Fibroblast of lung (primary cell): Measurements from ENCODE around the gene PFDN1. TPM values are rescaled to one million over a fixed set of nuclear protein-coding genes. Genes with fewer than 3 reads are reported as not detected.
A peak's percentile ranks its signal among the peaks of the same experiment; 100 is the strongest.

Experiments used
- DNase-seq, 2 donors: peaks; one replicate each; pipeline versions ENCODE4 v3.0.0 to v3.0.0-alpha.2; 2010; ENCODE audit warnings: low read depth in 2 of 2
- H2AFZ ChIP-seq: 2 replicates; pipeline ENCODE4 v1.5.1; 2012; ENCODE audit warnings: low read length, control low read depth, inconsistent platforms
- H3K27ac ChIP-seq: 2 replicates; pipeline ENCODE4 v1.5.1; 2011; ENCODE audit warnings: low read length, control low read depth; ENCODE audit not compliant: insufficient read depth
- H3K27me3 ChIP-seq: 2 replicates; pipeline ENCODE4 v1.5.1; 2011; ENCODE audit warnings: mild to moderate bottlenecking, low read length; ENCODE audit not compliant: control insufficient read depth, insufficient read depth
- H3K36me3 ChIP-seq: 2 replicates; pipeline ENCODE4 v1.5.1; 2011; ENCODE audit warnings: low read length; ENCODE audit not compliant: control insufficient read depth, insufficient read depth
- H3K4me1 ChIP-seq: 2 replicates; pipeline ENCODE4 v1.5.1; 2011; ENCODE audit warnings: low read length; ENCODE audit not compliant: control insufficient read depth, insufficient read depth; ENCODE audit errors: extremely low read depth
- H3K4me2 ChIP-seq: 2 replicates; pipeline ENCODE4 v1.5.1; 2011; ENCODE audit warnings: low read length, control low read depth; ENCODE audit not compliant: insufficient read depth; ENCODE audit errors: extremely low read depth
- H3K4me3 ChIP-seq, 4 experiments: fragments of 200-600 bp in 1 of 4; sonication (generic) in 1 of 4; replicated peaks in 1 of 4; 2 replicates each; pipeline ENCODE4 v1.5.1; 2011 to 2016; ENCODE audit warnings: low read length in 4 of 4, low read depth in 3 of 4, mild to moderate bottlenecking in 3 of 4, control low read depth in 2 of 4, inconsistent platforms in 1 of 4, mixed read lengths in 1 of 4; ENCODE audit not compliant: insufficient read depth in 1 of 4; ENCODE audit errors: control extremely low read depth in 1 of 4
- H3K79me2 ChIP-seq: 2 replicates; pipeline ENCODE4 v1.5.1; 2012; ENCODE audit warnings: mild to moderate bottlenecking, low read length, inconsistent platforms; ENCODE audit not compliant: control insufficient read depth, insufficient read depth
- H3K9ac ChIP-seq: 2 replicates; pipeline ENCODE4 v1.5.1; 2011; ENCODE audit warnings: mild to moderate bottlenecking, low read length, control low read depth; ENCODE audit not compliant: insufficient read depth
- H3K9me3 ChIP-seq: 2 replicates; pipeline ENCODE4 v1.5.1; 2012; ENCODE audit warnings: low read depth, low read length; ENCODE audit not compliant: control insufficient read depth, insufficient read depth
- H4K20me1 ChIP-seq: 2 replicates; pipeline ENCODE4 v1.5.1; 2011; ENCODE audit warnings: low read length; ENCODE audit not compliant: control insufficient read depth, insufficient read depth; ENCODE audit errors: extremely low read depth
- EZH2 ChIP-seq: IDR thresholded peaks from 2 replicates; pipeline ENCODE4 v1.5.1; 2012; ENCODE audit warnings: low read length, control low read depth, mild to moderate bottlenecking; ENCODE audit errors: missing control alignments
- polyA plus RNA-seq, 2 donors: library from polyadenylated mRNA; depleted of rRNA in 1 of 2; stranded (reverse) in 1 of 2; unstranded in 1 of 2; fragments of >200 nt; gene quantifications; 2 replicates each; pipeline ENCODE4 v1.2.1, GENCODE V29; 2011 to 2012; ENCODE audit warnings: missing spikeins in 1 of 2
- total RNA-seq: library from RNA; depleted of rRNA; stranded (reverse); fragments of >200 nt; gene quantifications from 2 replicates; pipeline ENCODE4 v1.2.1, GENCODE V29; 2014
- TF ChIP-seq, protein P1 (sequence below), 2 donors: IDR thresholded peaks in 1 of 2; conservative IDR thresholded peaks in 1 of 2; 1 replicate in 1 of 2; 2 replicates in 1 of 2; pipeline ENCODE4 v1.5.1; 2011 to 2012; ENCODE audit warnings: low read length in 2 of 2, control low read depth in 1 of 2, inconsistent platforms in 1 of 2, low read depth in 1 of 2, mild to moderate bottlenecking in 1 of 2

Gene PFDN1
- total and polyA plus RNA-seq, 2 donors (not counting 1 experiment from before 2014, with no cell fraction given): 35.5 to 140 TPM

DNA sequence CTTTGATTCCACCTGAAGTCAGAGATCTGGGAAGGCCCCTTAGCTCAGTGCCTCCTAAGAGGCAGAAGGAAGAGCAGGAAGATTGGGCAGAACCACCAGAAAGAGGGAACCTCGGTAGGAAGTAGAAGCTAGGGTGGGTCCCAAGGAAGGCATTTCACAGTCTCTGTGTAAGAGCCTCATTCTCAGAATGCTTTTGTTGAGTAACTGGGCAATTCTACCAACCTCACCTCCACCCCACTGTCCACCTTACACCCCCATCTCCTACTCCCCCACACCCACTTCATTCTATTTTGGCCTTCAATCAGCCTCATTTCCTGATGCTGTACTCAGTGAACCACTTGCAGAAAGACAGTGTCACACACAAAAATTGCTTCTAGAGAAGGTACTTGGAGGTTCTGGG, 40.0 kb upstream of the PFDN1 start:
- Histone ChIP-seq H3K9me3 (no peaks in the 10 kb centered on the region), H3K79me2 (peaks cover 22% of the 10 kb centered on the region), H3K9ac (no peak overlapping the region), H2AFZ (no peak overlapping the region), H4K20me1 (no peaks in the 10 kb centered on the region), H3K27ac (no peak overlapping the region), H3K36me3 (peaks cover 5% of the 10 kb centered on the region), H3K27me3 (no peaks in the 10 kb centered on the region), H3K4me2 (no peak overlapping the region), H3K4me3 (no peak overlapping the region), H3K4me1 (peaks cover 24% of the 10 kb centered on the region)
- no peak for DNase-seq
- TF ChIP-seq, protein P1, sequence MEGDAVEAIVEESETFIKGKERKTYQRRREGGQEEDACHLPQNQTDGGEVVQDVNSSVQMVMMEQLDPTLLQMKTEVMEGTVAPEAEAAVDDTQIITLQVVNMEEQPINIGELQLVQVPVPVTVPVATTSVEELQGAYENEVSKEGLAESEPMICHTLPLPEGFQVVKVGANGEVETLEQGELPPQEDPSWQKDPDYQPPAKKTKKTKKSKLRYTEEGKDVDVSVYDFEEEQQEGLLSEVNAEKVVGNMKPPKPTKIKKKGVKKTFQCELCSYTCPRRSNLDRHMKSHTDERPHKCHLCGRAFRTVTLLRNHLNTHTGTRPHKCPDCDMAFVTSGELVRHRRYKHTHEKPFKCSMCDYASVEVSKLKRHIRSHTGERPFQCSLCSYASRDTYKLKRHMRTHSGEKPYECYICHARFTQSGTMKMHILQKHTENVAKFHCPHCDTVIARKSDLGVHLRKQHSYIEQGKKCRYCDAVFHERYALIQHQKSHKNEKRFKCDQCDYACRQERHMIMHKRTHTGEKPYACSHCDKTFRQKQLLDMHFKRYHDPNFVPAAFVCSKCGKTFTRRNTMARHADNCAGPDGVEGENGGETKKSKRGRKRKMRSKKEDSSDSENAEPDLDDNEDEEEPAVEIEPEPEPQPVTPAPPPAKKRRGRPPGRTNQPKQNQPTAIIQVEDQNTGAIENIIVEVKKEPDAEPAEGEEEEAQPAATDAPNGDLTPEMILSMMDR (conservative IDR thresholded peaks at IDR 0.05 in 1 of 2, IDR thresholded peaks at IDR 0.05 in 1 of 2; ENCODE audit: low read depth in 1 of 2, low read length in 2 of 2): no peak
- no peak for TF ChIP-seq EZH2

DNA sequence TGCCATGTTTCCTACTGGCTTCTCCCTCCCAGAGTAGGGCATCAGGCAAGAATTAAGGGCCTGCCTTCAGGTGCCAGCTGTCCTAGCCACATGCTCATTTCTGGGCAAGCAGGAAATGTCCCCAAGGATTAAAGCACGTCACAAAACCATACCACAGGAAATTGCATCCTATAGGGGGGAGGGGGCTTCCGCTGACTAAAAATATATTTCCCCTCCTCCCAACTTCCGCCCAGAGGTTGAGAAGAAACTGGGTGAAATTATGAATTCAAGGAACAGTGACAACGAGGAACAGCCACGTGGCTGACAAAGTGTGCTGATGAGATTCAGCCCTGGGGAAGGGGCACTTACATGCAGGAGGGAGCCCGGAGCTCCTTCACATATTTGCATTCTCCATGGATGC, 39.4 kb upstream of the PFDN1 start:
- Histone ChIP-seq H2AFZ (no peak overlapping the region), H3K27me3 (no peaks in the 10 kb centered on the region), H4K20me1 (no peaks in the 10 kb centered on the region), H3K9me3 (no peaks in the 10 kb centered on the region), H3K79me2 (peaks cover 27% of the 10 kb centered on the region), H3K4me1 (peaks cover 24% of the 10 kb centered on the region), H3K36me3 (peaks cover 5% of the 10 kb centered on the region), H3K9ac (no peak overlapping the region), H3K4me3 (no peak overlapping the region), H3K27ac (no peak overlapping the region), H3K4me2 (no peak overlapping the region)
- TF ChIP-seq, protein P1 (conservative IDR thresholded peaks at IDR 0.05 in 1 of 2, IDR thresholded peaks at IDR 0.05 in 1 of 2; ENCODE audit: low read depth in 1 of 2, low read length in 2 of 2): no peak
- TF ChIP-seq EZH2: no peak
- DNase-seq: no peak

DNA sequence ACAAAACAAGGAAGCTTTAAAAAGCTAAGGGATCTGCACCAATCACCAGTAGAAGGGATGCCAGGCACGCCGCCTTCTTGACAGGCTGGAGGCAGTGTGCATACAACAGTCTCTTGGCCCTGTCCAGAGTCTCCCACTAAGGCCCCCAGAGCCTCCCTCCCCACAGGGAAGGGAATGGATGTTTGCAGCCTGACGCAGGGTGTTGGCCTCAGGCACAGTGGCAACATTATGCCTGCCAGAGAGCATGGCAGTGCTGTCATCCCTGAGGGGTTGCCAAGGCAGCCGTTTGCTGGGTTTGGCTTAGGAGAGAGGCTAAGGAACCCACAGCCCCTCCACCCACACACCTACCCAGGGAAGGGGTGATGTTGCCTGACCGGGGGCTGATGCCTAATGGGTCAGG, 38.7 kb upstream of the PFDN1 start:
- Histone ChIP-seq H3K27ac (no peak overlapping the region), H2AFZ (no peak overlapping the region), H3K4me1 (peaks cover 19% of the 10 kb centered on the region), H3K4me2 (no peak overlapping the region), H3K4me3 (no peak overlapping the region), H4K20me1 (no peaks in the 10 kb centered on the region), H3K36me3 (peaks cover 5% of the 10 kb centered on the region), H3K79me2 (peaks cover 27% of the 10 kb centered on the region), H3K9me3 (no peaks in the 10 kb centered on the region), H3K27me3 (no peaks in the 10 kb centered on the region), H3K9ac (no peak overlapping the region)
- peak in 1 of 2 donors; percentile 39 for DNase-seq
- TF ChIP-seq EZH2: no peak
- TF ChIP-seq, protein P1 (conservative IDR thresholded peaks at IDR 0.05 in 1 of 2, IDR thresholded peaks at IDR 0.05 in 1 of 2; ENCODE audit: low read depth in 1 of 2, low read length in 2 of 2): no peak
